Neural cell (in vitro differentiated cells): ENCODE measurements around the gene MIOS.

Source experiments
- EZH2 ChIP-seq: fragments of 200-600, 300-800 bp; shearing (Covaris generic), sonication (generic); IDR thresholded peaks from 2 replicates; pipeline ENCODE4 v1.6.1; 2014; ENCODE audit warnings: antibody characterized with exemption, low read length, borderline replicate concordance, mild to moderate bottlenecking; ENCODE audit not compliant: insufficient read depth, poor library complexity, severe bottlenecking
- POLR2AphosphoS5 ChIP-seq: IDR thresholded peaks from 2 replicates; pipeline ENCODE4 v1.6.1; 2012
- TF ChIP-seq, protein P1 (sequence below): fragments of 450-650 bp; IDR thresholded peaks from 2 replicates; pipeline ENCODE4 v1.5.1; 2014; ENCODE audit warnings: antibody characterized with exemption, mild to moderate bottlenecking, moderate library complexity; ENCODE audit not compliant: poor library complexity, severe bottlenecking
- TF ChIP-seq, protein P2 (sequence below): IDR thresholded peaks from 2 replicates; pipeline ENCODE4 v1.6.1; 2012; ENCODE audit warnings: borderline replicate concordance

DNA sequence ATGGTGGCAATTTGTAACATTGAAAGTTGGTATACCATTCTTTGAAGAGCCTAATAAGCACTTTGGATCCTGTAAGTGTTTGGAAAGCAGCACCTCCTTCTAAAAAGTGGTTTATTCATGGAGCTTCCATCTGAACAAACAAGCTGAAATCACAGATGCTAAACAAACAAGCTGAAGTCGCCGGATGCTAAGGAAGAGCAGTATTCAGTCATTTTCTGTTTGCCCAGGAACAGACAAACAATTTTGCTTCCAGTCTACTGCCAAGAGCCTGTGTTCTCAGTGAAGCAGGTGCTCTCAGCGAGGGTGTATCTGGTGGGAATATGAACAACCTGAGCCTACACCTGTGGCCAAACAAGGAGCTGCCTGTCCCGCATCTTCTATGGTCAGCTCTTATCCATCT is 37.4 kb upstream of the MIOS start:
- TF ChIP-seq, protein P1, sequence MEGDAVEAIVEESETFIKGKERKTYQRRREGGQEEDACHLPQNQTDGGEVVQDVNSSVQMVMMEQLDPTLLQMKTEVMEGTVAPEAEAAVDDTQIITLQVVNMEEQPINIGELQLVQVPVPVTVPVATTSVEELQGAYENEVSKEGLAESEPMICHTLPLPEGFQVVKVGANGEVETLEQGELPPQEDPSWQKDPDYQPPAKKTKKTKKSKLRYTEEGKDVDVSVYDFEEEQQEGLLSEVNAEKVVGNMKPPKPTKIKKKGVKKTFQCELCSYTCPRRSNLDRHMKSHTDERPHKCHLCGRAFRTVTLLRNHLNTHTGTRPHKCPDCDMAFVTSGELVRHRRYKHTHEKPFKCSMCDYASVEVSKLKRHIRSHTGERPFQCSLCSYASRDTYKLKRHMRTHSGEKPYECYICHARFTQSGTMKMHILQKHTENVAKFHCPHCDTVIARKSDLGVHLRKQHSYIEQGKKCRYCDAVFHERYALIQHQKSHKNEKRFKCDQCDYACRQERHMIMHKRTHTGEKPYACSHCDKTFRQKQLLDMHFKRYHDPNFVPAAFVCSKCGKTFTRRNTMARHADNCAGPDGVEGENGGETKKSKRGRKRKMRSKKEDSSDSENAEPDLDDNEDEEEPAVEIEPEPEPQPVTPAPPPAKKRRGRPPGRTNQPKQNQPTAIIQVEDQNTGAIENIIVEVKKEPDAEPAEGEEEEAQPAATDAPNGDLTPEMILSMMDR, result no peak
- TF ChIP-seq EZH2 (no peak), POLR2AphosphoS5 (no peak)
- TF ChIP-seq, protein P2, sequence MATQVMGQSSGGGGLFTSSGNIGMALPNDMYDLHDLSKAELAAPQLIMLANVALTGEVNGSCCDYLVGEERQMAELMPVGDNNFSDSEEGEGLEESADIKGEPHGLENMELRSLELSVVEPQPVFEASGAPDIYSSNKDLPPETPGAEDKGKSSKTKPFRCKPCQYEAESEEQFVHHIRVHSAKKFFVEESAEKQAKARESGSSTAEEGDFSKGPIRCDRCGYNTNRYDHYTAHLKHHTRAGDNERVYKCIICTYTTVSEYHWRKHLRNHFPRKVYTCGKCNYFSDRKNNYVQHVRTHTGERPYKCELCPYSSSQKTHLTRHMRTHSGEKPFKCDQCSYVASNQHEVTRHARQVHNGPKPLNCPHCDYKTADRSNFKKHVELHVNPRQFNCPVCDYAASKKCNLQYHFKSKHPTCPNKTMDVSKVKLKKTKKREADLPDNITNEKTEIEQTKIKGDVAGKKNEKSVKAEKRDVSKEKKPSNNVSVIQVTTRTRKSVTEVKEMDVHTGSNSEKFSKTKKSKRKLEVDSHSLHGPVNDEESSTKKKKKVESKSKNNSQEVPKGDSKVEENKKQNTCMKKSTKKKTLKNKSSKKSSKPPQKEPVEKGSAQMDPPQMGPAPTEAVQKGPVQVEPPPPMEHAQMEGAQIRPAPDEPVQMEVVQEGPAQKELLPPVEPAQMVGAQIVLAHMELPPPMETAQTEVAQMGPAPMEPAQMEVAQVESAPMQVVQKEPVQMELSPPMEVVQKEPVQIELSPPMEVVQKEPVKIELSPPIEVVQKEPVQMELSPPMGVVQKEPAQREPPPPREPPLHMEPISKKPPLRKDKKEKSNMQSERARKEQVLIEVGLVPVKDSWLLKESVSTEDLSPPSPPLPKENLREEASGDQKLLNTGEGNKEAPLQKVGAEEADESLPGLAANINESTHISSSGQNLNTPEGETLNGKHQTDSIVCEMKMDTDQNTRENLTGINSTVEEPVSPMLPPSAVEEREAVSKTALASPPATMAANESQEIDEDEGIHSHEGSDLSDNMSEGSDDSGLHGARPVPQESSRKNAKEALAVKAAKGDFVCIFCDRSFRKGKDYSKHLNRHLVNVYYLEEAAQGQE, result no peak
